GM21723 (cell line): ENCODE measurements around the gene TAF4.
"Not testable (repeated sequence)": the region's sequence is repeated elsewhere in the genome, so short reads cannot be mapped to it uniquely, and the experiment has no call there.

Experiments
- ATAC-seq: cut with Tn5 transposase; IDR thresholded peaks from one replicate; pipeline ENCODE4 v1.9.1; 2021; ENCODE audit warnings: mild to moderate bottlenecking, moderate library complexity; ENCODE audit not compliant: unreplicated experiment

Gene TAF4

GRCh38 chr20:61982191-61982950 is 83.3 kb downstream of the TAF4 start:
- no peak for ATAC-seq

DNA sequence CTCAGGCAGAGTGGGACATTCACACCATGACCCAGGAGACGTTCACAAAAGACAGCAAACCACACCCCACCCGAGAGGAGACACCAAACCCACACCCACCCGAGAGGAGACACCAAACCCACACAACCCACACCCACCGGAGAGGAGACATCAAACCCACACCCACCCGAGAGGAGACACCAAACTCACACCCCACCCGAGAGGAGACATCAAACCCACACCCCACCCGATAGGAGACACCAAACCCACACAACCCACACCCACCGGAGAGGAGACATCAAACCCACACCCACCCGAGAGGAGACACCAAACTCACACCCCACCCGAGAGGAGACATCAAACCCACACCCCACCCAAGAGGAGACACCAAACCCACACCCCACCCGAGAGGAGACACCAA is 84.0 kb downstream of the TAF4 start:
- ATAC-seq: not testable (repeated sequence)

- no peak for ATAC-seq
Observed at GRCh38 chr20:61980647-61981583, 84.8 kb downstream of the TAF4 start.

GRCh38 chr20:61979701-61980635 is 85.7 kb downstream of the TAF4 start:
- ATAC-seq: no peak

- no peak for ATAC-seq
Observed at GRCh38 chr20:61979090-61979489, 86.6 kb downstream of the TAF4 start.

- ATAC-seq: no peak
Observed at GRCh38 chr20:61978491-61978890, 87.2 kb downstream of the TAF4 start.

- no peak for ATAC-seq
Observed at GRCh38 chr20:61977419-61977786, 88.3 kb downstream of the TAF4 start.

- no peak for ATAC-seq
Observed at GRCh38 chr20:61976644-61977418, 88.8 kb downstream of the TAF4 start.

- ATAC-seq: no peak
Observed at GRCh38 chr20:61976263-61976643, 89.4 kb downstream of the TAF4 start.

DNA sequence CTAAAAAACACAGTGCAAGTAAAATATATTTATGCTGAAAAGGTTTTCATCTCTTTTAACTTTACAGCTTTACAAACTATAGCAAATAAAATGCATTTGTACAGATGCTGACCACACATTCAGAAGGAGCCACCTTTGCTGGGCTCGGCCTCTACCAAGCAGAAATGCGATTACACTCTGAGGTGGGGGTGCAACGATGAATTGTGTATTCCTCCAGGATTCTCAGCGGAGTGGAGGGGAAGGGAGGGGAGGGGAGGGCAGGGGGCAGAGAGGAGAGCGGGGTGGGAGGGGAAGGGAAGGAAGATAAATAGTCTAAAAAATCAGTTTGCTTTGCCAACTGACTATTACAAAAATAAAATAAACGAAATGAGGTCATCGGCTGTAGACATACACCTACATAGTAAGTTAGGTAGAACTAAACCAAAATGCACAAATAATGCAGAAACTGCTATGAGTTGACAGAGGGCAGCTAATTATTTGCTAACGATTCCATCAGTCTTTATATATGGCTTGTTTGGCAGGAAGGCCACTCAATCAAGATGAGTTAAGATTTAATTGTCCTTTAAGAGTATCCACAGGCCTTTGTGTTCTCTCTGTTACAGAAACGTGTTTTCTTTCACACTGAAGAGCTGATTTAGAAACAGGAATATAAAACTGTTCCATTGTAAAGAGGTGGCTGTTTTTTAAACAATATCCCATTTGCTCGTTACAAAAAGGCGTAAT is 90.1 kb downstream of the TAF4 start:
- no peak for ATAC-seq

DNA sequence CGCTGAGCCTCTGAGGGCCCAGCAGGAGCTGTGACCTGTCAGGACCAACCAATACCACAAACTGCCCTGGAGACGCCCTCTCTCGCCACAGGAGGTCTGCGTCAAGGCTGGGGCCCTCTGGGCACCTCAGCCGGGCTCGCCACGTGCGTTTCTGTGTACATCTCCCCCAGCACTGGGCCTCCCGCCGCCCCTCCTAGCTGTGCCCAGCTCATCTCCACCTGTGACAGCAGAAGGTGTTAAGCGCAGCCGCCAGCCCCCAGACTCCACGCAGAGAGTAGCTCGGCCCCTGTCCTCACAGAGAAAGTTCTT is 91.4 kb downstream of the TAF4 start:
- ATAC-seq: no peak

- ATAC-seq: no peak
Observed at GRCh38 chr20:61973515-61974356, 91.9 kb downstream of the TAF4 start.

DNA sequence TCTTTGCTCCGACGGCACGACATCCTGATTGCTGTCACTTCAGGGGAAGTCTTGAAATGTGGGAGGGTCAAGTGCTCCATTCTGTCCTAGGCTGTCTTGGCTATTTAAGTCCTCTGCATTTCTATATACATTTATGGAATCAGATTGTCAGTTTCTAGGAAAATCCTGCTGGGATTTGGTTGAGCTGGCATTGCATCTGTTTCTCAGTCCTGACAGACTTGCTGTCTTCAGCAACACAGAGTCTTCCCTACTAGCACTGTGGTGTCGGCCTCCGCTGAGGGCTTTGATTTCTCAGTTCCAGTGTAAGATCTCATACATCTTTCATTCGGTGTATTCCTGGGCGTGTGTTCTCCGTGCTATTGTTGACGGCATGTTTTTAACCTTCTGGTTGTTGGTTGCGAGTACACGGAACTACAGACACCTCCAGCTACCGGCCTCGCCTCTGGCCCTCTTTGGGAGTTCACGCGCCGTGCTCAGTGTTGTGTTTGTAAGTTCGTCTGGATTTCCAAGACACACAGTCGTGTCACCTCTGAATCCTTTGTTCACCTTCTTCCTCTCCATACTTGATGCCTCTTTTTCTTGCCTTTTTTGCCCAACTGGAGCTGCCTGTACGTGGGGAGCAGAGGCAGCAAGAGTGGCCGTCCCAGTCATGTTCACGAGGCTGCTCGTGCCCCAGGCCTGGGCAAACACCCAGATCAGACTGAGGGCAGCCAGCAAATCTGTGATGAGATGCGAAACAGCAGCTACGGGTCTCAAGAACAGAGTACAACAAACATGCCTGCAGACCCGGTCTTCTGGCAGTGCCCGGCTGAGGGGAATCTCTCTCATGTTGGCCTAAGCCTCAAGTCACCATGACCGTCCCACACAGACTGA is 92.8 kb downstream of the TAF4 start:
- ATAC-seq: no peak

- ATAC-seq: not testable (repeated sequence)
Observed at GRCh38 chr20:61971595-61971994, 94.1 kb downstream of the TAF4 start.

DNA sequence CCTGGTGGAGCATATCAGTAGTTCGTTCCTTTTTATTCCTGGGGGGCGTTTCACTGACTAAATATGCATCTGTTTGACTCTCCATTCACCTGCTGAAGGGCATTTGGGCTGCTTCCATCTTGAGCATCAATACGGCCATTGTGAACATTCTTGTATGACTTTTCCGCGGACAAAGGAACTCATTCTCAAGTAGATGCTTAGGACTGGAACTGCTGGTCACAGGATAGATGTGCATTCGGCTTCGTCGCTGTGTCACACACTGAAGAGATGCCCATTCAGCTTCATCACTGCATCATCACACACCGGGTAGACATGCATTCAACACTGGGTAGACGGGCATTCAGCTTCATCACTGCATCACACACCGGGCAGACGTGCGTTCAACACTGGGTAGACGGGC is 95.3 kb downstream of the TAF4 start:
- ATAC-seq: no peak

- no peak for ATAC-seq
Observed at GRCh38 chr20:61969806-61970205, 95.9 kb downstream of the TAF4 start.

- ATAC-seq: no peak
Observed at GRCh38 chr20:61968932-61969331, 96.7 kb downstream of the TAF4 start.
